ENCODE data around the gene MVK.

Gene MVK

DNA sequence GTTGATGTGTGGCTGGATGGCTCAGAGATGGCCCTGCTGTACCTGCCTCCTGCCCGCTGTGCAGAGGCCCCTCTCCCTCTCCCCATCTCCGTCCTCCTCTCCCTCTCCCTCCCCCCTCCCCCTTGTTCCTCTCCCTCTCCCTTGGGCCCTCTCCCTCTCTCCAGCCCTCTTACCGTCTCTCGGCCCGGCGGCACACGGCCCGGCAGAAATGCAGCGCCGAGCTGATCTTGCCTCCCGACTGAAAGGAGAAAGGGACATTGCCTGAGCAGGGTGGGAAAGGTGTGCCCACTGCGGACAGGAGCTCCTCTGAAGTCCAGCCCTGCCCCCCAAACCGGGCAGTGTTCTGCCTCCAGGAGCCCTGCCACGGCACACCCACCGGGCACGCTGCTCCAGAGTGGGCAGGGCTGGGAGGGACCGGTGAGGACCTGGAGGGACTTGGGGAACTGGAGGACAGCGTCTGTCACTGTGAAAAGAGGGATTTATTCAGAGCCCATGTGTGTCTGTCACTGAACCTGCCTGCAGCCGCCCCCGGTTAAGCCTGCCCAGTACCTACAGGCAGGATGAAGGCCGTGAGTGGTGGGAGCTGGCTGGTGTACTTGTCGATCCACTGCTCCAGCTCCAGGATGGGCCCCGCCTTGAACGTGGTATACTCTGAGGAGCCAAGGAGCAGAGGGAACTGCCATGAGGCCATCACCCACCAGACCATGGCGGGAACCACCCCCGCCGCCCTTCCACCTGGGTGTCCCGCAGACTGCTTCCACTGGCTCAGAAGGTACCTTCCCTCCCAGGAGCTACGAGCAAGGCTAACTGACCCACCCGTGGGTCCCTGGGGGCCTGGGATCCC lies 12.5 kb upstream of the MVK start:
- in situ Hi-C loops (cut with MboI; ENCODE audit: low pct_unique_long_range_greater_than_20kb, low sequenced_read_pairs): no loop called here

DNA sequence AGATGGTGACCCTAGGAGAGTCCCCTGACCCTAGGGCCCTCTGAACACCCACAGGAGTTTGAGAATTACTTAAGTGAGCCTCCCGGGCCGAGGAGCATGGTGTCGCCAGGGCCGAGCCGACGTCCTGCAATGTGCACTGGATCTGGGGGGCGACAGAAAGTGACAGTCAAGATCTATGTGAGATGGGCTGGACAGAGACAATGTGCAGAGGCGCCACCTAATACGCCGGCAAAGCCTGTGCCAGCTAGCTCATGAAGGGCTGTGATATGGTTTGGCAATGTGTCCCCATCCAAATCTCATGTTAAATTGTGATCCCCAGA lies 11.9 kb upstream of the MVK start:
- in situ Hi-C loops (cut with MboI; ENCODE audit: low pct_unique_long_range_greater_than_20kb, low sequenced_read_pairs): no loop called here
- no peak for DNase-seq

More for the DNA sequence above, 12.5 kb upstream of the MVK start:
- no peak for DNase-seq

- in situ Hi-C loops (cut with MboI; ENCODE audit: low pct_unique_long_range_greater_than_20kb, low sequenced_read_pairs): no loop called here
- no peak for DNase-seq
These were observed 10.7 kb upstream of the MVK start for GRCh38 chr12:109562871-109563270.

DNA sequence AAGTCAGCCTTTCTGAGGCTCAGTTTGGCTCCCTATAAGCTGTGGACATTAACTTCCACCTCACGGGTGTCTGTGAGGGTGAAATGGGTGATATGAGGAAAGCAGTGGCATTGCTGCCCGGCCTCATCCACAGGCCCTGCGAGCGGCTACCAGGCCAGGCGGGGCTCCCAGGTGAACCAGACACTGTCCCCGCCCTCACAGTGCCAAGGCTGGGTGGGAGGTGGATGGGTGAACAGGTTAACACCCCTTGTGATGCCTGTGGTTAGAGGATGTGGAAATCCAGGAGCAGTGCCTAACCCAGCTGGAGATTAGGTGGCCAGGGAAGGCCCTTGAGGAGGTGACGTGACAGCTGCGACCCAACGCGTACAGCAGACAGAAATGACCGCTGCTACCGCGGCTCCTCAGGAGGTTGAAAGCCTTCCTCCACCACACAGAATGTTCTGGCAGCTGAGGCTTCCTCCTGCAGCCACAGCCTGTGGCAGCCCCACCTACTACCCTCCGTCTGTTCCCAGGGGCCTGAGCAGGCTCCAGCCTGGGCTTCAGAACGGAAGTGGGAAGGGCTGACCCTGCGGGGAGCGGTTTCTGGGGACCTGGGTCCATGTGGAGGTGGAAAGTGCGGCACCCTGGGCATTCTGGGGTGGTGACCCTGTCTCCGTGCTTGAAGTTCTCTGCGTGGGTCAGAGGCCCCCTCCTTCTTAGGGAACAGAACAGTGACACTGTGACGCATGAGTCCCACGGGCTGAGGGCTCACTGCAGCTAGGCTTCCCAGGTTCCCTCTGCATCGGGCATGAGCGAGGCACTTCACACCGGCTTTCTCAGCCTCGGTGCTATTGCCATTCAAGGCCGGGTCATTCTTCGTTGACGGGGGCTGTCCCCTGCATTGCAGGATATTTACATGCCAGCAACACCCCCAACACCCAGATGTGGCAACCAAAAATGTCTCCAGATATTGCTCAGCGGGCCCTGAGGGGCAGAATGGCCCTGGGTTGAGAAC lies 10.0 kb upstream of the MVK start:
- DNase-seq: no peak
- in situ Hi-C loops (cut with MboI; ENCODE audit: low pct_unique_long_range_greater_than_20kb, low sequenced_read_pairs): no loop called here

- in situ Hi-C loops (cut with MboI; ENCODE audit: low pct_unique_long_range_greater_than_20kb, low sequenced_read_pairs): no loop called here
- no peak for DNase-seq
These were observed 7.2 kb upstream of the MVK start for GRCh38 chr12:109566424-109566823.

DNA sequence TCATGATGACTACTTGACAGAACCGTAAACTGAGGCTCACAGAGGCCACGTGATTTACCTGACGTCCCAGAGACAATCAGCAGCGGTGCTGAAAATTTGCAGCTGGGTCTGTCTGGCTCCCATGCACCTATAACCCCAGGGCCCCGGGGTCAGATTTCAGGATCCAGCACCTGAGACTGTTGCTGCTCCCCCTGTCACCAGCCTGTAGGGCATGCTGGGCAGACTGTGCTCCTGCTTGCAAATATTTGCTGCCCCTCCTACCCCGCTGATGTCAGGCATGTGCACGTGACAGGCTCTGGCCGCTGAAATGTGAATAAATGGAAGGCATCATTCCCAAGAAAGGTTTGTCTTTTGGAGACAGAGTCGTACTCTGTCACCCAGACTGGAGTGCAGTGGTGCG lies 6.3 kb upstream of the MVK start:
- in situ Hi-C loops (cut with MboI; ENCODE audit: low pct_unique_long_range_greater_than_20kb, low sequenced_read_pairs): no loop called here

DNA sequence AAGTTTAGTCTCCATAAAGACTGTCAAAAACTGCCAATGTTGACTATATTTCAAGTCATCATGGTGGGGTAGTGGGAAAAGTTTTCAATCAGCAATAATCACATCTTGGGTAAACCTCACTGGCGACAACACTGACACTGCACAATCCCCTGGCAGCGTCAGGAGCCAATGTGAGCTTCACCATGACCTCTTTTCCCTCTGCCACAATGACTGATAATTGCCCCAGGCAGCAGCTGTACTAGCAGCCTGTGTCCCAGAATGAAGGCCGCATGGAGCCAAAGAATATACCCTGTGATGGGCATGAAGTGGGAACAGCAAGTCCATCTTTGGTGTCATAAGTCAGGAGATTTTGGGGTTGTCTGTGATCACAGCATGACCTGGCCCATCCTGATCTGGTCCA lies 5.6 kb upstream of the MVK start:
- no peak for DNase-seq
- in situ Hi-C loops (cut with MboI; ENCODE audit: low pct_unique_long_range_greater_than_20kb, low sequenced_read_pairs): no loop called here

More for the DNA sequence above, 6.3 kb upstream of the MVK start:
- DNase-seq: no peak

- in situ Hi-C loops (cut with MboI; ENCODE audit: low pct_unique_long_range_greater_than_20kb, low sequenced_read_pairs): no loop called here
- no peak for DNase-seq
These were observed 5.1 kb upstream of the MVK start for GRCh38 chr12:109568486-109568885.

GRCh38 chr12:109571773-109572505 lies 1.7 kb upstream of the MVK start:
- in situ Hi-C loops (cut with MboI; ENCODE audit: low pct_unique_long_range_greater_than_20kb, low sequenced_read_pairs): no loop called here
- no peak for DNase-seq

DNA sequence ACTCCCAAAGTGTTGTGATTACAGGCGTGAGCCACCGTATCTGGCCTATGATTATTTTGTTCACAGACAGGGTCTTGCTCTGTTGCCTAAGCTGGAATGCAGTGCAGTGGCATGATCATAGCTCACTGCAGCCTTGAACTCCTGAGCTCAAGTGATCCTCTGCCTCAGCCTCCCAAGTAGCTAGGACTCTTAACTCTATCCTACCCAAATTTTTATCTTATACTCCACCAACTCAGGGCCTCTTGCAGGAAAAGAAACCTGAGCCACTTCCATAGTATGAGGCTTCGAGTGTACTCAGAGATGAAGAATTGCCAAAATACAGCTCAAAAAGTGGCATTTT lies 1.1 kb upstream of the MVK start:
- in situ Hi-C loops (cut with MboI; ENCODE audit: low pct_unique_long_range_greater_than_20kb, low sequenced_read_pairs): no loop called here
- peak; percentile 9 for DNase-seq

DNA sequence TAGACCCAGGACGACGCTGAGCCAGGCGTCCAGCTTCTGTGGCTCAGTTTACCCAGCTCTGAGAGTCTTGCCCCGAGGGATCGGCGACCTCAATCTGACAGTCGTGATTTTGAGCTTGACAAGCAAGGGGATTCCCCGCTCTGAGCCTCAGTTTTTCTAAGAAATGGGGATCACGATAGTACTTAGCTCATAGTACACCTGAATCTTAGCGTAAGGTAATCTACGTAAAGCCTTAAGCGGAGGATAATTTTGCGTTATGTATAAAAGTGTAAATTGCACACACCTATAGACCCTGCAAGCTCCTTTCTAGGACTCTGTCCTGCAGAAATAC lies 285 bp downstream of the MVK start:
- DNase-seq: no peak
- in situ Hi-C loops (cut with MboI; ENCODE audit: low pct_unique_long_range_greater_than_20kb, low sequenced_read_pairs): no loop called here

- in situ Hi-C loops (cut with MboI; ENCODE audit: low pct_unique_long_range_greater_than_20kb, low sequenced_read_pairs): no loop called here
- no peak for DNase-seq
These were observed 2.1 kb downstream of the MVK start for GRCh38 chr12:109575683-109576082.

DNA sequence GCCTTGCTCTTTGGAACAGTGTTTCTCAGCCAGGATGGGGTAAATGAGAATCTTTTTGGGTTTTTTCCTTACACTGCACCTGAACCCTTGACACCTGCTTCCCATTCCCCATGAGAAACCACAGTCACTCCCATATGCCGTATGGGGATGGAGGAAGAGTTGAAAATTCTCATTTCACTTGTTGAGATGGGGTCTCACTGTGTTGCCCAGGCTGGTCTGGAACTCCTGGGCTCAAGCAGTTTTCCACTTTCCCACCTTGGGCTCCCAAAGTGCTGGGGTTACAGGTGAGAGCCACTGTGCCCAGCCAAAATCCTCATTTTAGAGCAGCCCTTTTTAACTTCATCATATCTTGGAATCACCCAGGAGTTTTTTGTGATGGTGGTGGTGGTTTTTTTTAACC lies 3.7 kb downstream of the MVK start:
- no peak for DNase-seq
- in situ Hi-C loops (cut with MboI; ENCODE audit: low pct_unique_long_range_greater_than_20kb, low sequenced_read_pairs): no loop called here

DNA sequence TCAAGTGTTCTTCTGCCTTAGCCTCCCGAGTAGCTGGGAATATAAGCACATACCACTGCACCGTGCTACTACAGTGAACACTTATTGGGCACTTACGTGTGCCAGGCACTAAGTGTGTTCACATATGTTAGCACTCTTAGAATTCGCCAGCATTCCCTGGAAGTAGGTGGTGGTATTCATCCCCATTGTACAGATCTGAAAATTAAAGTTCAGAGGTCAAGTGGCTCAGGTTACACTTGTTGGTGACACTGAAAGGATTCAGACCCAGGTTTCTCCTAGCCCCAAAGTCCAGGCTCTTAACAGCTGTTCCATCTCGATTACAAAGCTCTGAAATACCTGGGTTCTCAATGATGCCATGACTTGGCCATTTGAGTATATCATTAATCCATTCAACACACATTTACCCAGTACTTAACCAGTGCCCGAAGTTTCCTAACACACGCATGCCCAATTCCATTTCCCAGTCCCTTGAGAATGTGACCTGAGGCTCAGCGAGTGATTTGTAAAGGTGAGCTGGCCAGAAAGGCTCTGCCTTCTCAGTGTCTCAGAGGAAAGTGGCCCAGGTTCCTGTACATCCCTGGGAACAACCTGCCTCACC lies 4.8 kb downstream of the MVK start:
- in situ Hi-C loops (cut with MboI; ENCODE audit: low pct_unique_long_range_greater_than_20kb, low sequenced_read_pairs): no loop called here
- DNase-seq: no peak

DNA sequence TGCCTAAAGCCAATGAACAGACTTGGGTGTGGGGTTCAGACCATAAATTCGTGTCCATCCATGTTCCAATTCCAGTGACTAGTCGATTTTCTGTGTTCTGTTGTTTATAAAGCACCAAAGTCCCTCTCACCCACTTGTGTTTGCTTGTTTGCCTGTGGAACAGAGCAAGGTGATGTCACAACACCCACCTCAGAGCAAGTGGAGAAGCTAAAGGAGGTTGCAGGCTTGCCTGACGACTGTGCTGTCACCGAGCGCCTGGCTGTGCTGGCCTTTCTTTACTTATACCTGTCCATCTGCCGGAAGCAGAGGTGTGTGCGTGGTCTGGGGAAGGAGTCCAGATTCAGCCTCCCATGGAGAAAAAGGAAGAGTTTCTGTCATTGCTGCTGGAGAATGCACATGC lies 6.0 kb downstream of the MVK start:
- DNase-seq: no peak
- in situ Hi-C loops (cut with MboI; ENCODE audit: low pct_unique_long_range_greater_than_20kb, low sequenced_read_pairs): no loop called here

GRCh38 chr12:109580272-109580671 lies 6.7 kb downstream of the MVK start:
- DNase-seq: no peak
- in situ Hi-C loops (cut with MboI; ENCODE audit: low pct_unique_long_range_greater_than_20kb, low sequenced_read_pairs): no loop called here

DNA sequence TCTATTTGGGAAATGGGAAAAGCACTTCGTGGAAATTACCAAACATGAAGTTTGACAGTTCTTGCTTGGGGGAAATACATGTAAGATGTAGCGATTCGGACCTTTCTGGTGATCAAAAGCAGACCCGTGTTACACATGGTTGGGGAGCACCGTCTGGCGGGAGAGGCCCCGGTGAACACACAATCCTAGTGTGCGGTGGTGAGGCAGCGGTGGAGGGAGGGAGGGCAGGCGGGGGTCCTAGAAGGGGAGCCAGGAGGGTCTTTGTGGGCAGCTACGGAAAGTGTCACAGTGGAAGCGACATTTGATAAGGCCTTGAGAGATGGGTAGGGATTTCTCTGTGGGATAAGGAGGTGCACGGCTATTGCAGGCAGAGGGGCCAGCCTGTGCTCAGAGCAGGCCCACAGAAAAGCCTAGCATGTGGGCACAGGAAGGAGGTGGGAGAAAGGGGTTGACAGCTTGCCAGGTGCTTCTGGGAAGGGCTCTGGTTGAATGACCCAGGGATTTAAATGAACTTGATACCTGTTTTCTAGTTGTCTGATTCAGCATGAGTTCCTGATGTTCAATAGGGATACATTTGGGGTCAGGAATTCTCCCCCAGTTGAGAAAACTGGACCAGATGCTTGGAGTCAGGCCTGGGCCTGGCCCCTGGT lies 7.2 kb downstream of the MVK start:
- in situ Hi-C loops (cut with MboI; ENCODE audit: low pct_unique_long_range_greater_than_20kb, low sequenced_read_pairs): no loop called here
- no peak for DNase-seq

DNA sequence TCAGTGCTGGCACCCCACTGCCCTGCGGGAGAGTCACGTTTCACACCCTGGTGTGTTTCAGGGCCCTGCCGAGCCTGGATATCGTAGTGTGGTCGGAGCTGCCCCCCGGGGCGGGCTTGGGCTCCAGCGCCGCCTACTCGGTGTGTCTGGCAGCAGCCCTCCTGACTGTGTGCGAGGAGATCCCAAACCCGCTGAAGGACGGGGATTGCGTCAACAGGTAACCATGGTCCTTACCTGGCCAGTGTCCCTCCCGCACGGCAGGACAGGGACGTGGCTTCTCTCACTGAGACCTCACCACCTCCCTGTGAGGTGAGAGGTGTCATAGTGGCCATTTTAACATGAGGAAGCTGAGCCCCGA lies 7.7 kb downstream of the MVK start:
- DNase-seq: no peak
- in situ Hi-C loops (cut with MboI; ENCODE audit: low pct_unique_long_range_greater_than_20kb, low sequenced_read_pairs): no loop called here

GRCh38 chr12:109581856-109582255 lies 8.3 kb downstream of the MVK start:
- DNase-seq: no peak
- in situ Hi-C loops (cut with MboI; ENCODE audit: low pct_unique_long_range_greater_than_20kb, low sequenced_read_pairs): no loop called here
